Measurements from ENCODE around the gene HSD17B7. TPM values are rescaled to one million over a fixed set of nuclear protein-coding genes. Genes with fewer than 3 reads are reported as not detected.

HSD17B7 gene
- total and polyA plus RNA-seq, 7 donors, result 10.8 to 54.2 (median 11.4) TPM

DNA sequence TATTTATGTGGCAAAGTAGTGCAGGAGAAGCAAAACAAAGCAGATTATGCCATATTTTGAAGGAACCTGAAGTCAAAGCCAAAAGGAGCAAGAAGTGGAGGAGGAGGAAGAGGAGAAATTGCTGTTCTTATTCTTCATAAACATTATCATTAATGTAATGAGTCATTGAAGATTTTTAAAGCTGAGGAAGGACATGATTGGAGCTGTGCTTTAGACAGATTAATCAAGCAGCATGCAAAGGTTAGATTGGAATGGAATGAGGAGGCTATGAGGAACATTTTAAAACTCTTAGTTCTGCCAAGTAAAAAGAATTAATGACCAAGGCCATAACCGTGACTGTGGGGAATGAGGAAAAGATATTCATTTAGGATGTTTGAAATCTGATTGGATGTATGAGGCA is 33.0 kb upstream of the HSD17B7 start:
- Histone ChIP-seq H3K36me3 (peaks cover 22 to 95% (median 40%) of the 10 kb centered on the region in 4 donors), H3K4me3 (no peak overlapping the region), H3K27me3 (no peaks in the 10 kb centered on the region), H3K4me1 (peaks cover 0 to 17% (median 13%) of the 10 kb centered on the region in 4 donors), H3K9me3 (no peaks in the 10 kb centered on the region), H3K27ac (peak overlapping the region in 3 of 4 donors; percentile 22 to 45 (median 45))
- TF ChIP-seq, protein P1, sequence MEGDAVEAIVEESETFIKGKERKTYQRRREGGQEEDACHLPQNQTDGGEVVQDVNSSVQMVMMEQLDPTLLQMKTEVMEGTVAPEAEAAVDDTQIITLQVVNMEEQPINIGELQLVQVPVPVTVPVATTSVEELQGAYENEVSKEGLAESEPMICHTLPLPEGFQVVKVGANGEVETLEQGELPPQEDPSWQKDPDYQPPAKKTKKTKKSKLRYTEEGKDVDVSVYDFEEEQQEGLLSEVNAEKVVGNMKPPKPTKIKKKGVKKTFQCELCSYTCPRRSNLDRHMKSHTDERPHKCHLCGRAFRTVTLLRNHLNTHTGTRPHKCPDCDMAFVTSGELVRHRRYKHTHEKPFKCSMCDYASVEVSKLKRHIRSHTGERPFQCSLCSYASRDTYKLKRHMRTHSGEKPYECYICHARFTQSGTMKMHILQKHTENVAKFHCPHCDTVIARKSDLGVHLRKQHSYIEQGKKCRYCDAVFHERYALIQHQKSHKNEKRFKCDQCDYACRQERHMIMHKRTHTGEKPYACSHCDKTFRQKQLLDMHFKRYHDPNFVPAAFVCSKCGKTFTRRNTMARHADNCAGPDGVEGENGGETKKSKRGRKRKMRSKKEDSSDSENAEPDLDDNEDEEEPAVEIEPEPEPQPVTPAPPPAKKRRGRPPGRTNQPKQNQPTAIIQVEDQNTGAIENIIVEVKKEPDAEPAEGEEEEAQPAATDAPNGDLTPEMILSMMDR (IDR thresholded peaks at IDR 0.05), result no peak
- no peak for TF ChIP-seq POLR2AphosphoS5 (IDR thresholded peaks at IDR 0.05)
- no peak for TF ChIP-seq EP300 (IDR thresholded peaks at IDR 0.05)
- no peak for TF ChIP-seq POLR2A (IDR thresholded peaks at IDR 0.05)
- 42 to 57% methylated on average over 1 of the region's 1 CpG for whole genome bisulfite sequencing, 2 donors
- intact Hi-C loops (cut with DNase I), result no loop called here
- no peak for DNase-seq

- peaks cover 12 to 74% (median 41%) of the 10 kb centered on the region in 4 donors for H3K36me3 ChIP-seq
- 41 to 83% methylated on average over 1 of the region's 1 CpG for WGBS, 2 donors
Observed at GRCh38 chr1:162765788-162766187, 24.7 kb upstream of the HSD17B7 start.

GRCh38 chr1:162772571-162773154 is 17.8 kb upstream of the HSD17B7 start:
- H3K36me3 ChIP-seq, result peaks cover 15 to 100% (median 47%) of the 10 kb centered on the region in 4 donors
- 87 to 91% methylated on average over 4 of the region's 4 CpGs for WGBS, 2 donors
- H3K27ac ChIP-seq, result peak overlapping the region in 1 of 4 donors; percentile 49
- no peak for DNase-seq
- intact Hi-C loops (cut with DNase I), result no loop called here
- TF ChIP-seq, protein P1 (IDR thresholded peaks at IDR 0.05), result no peak
- TF ChIP-seq POLR2A (IDR thresholded peaks at IDR 0.05) (no peak), EP300 (IDR thresholded peaks at IDR 0.05) (no peak), POLR2AphosphoS5 (IDR thresholded peaks at IDR 0.05) (no peak)
- H3K9me3 ChIP-seq, result no peaks in the 10 kb centered on the region
- no peaks in the 10 kb centered on the region for H3K4me1 ChIP-seq
- no peak overlapping the region for H3K4me3 ChIP-seq
- H3K27me3 ChIP-seq, result no peaks in the 10 kb centered on the region

More at GRCh38 chr1:162765788-162766187, 24.7 kb upstream of the HSD17B7 start:
- intact Hi-C loops (cut with DNase I), result no loop called here
- Histone ChIP-seq H3K9me3 (no peaks in the 10 kb centered on the region), H3K4me3 (no peak overlapping the region), H3K4me1 (no peaks in the 10 kb centered on the region), H3K27ac (no peak overlapping the region), H3K27me3 (no peaks in the 10 kb centered on the region)
- TF ChIP-seq POLR2AphosphoS5 (IDR thresholded peaks at IDR 0.05), result no peak
- TF ChIP-seq EP300 (IDR thresholded peaks at IDR 0.05), result no peak
- no peak for TF ChIP-seq POLR2A (IDR thresholded peaks at IDR 0.05)
- TF ChIP-seq, protein P1 (IDR thresholded peaks at IDR 0.05), result no peak
- no peak for DNase-seq

- Histone ChIP-seq H3K27me3 (no peaks in the 10 kb centered on the region), H3K4me3 (no peak overlapping the region), H3K9me3 (no peaks in the 10 kb centered on the region), H3K36me3 (peaks cover 8 to 100% (median 36%) of the 10 kb centered on the region in 4 donors), H3K27ac (peak overlapping the region in 1 of 4 donors; percentile 23), H3K4me1 (no peaks in the 10 kb centered on the region)
- DNase-seq, result no peak
- TF ChIP-seq EP300 (IDR thresholded peaks at IDR 0.05), result no peak
- TF ChIP-seq, protein P1 (IDR thresholded peaks at IDR 0.05), result no peak
- TF ChIP-seq POLR2A (IDR thresholded peaks at IDR 0.05), result no peak
- no peak for TF ChIP-seq POLR2AphosphoS5 (IDR thresholded peaks at IDR 0.05)
- intact Hi-C loops (cut with DNase I), result no loop called here
Observed at GRCh38 chr1:162774007-162774406, 16.5 kb upstream of the HSD17B7 start.

DNA sequence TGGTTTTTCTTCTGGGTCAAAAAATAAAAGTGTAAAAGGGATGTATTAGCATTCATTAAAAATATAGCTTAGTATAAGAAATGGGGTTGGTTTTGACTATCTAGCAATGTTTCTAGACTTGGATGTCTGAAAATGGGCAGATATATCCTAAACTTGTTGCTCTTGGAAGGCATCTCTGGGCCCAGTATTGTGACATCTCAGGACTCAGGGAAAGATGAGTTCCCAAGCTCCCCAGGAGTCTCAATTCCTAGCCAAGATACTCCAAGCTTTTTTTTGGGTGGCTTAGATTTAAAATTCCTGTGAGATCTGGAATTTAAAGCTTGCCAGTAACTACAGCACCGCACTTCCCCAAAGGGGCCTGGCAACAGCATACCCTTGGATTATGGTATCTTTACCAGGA is 11.5 kb upstream of the HSD17B7 start:
- H3K4me3 ChIP-seq, result no peak overlapping the region
- intact Hi-C loops (cut with DNase I), result no loop called here
- WGBS, 2 donors, result 97 to 99% methylated on average over 1 of the region's 1 CpG
- no peaks in the 10 kb centered on the region for H3K9me3 ChIP-seq
- no peak for DNase-seq
- H3K36me3 ChIP-seq, result peaks cover 13 to 87% (median 20%) of the 10 kb centered on the region in 4 donors
- no peaks in the 10 kb centered on the region for H3K27me3 ChIP-seq
- no peaks in the 10 kb centered on the region for H3K4me1 ChIP-seq
- TF ChIP-seq, protein P1 (IDR thresholded peaks at IDR 0.05), result no peak
- H3K27ac ChIP-seq, result no peak overlapping the region
